Inflammatory macrophage treated with lipopolysaccharide for 4 hours (primary cell): Measurements from ENCODE around the gene LHFPL2.

Experiments used
- DNase-seq: peaks from one replicate; pipeline ENCODE4 v3.0.0-alpha.2; 2020

LHFPL2 gene

GRCh38 chr5:78666041-78666444 lies 17.5 kb upstream of the LHFPL2 start:
- no peak for DNase-seq

GRCh38 chr5:78665534-78665933 lies 17.0 kb upstream of the LHFPL2 start:
- DNase-seq: no peak

GRCh38 chr5:78662323-78662722 lies 13.8 kb upstream of the LHFPL2 start:
- DNase-seq: peak; percentile 37

DNA sequence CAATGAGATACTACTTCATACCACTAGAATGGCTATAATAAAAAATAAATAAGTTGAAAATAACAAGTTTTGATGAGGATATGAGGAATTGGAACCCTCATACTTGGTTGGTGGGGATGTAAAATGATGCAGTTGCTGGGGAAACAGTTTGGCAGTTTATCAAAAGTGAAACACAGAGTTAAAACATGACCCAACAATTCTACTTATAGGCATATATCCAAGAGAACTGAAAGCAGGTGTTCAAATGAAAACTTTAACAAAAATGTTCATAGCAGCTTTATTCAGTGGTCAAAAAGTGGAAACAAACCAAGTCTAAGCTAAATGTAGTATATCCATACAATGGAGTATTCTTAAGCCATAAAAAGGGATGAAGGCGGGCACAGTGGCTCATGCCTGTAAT lies 13.1 kb upstream of the LHFPL2 start:
- no peak for DNase-seq

GRCh38 chr5:78661044-78661443 lies 12.5 kb upstream of the LHFPL2 start:
- DNase-seq: no peak

DNA sequence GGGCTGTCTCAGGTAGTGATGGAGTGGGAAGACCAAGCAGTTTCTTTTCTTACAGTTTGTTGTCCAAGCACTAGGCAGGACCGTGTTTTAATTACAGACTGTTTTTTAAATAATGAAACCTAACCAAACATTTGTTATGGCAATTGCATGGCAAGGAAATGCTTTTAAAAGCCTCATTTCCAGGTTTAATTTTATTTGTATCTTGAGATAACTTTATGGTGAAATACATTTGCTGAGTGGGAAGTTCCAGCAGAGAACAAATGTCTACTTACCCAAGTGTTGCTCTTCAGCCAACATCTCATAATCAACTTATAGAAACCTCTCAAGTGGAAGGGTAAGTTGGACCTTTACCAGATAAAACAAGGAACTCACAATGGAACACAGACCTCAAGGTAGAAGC lies 11.8 kb upstream of the LHFPL2 start:
- no peak for DNase-seq

DNA sequence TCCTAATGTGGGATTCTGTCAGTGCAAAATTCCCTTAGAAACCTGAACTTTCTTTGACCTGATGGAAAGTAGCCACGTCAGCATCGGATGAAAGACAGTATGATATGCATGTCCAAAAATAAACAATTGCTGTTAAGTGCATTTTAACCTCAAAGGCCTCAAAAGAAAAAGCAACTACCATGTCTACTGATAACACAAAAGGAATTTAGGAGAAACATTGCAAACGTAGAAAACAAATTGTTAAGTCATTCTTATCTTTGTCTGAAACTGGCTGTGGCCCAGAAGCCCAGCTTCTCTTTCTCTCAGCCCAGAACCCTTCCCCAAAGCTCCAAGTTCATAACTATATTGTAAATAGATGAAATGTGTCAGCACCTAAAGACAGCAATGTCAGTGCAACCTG lies 11.1 kb upstream of the LHFPL2 start:
- DNase-seq: no peak

DNA sequence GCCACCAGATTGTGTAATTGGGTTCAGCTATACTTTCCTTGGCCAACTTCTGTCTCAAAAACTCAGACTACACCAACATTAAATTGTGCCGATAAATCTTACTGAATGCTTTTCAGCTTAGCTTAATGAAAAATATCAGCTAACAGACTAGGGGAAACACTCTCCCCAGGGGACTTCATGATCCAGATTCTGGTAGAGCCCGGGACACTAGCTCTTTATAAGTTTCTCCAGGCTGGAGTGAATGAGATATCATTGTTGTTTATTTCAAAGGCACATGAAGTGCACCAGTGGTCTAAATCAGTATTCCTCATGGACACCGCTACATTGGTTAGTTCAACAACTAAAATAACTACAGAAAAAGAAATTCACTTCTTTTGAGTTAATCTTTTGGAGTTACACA lies 10.5 kb upstream of the LHFPL2 start:
- DNase-seq: no peak

DNA sequence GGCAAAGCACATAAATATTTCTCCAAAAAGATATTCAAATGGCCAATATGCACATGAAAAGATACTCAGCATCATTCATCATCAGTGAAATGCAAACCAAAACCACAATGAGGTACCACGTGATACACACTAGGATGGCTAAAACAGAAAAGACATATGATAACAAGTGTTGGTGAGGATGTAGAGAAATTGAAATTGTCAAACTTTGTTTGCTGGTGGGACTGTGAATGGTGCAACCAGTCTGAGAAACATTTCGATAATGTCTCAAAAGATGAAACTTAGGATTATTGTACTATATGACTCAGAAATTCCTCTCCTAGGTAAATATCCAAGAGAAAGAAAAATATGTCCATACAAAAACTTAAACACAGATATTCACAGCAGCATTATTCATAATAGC lies 8.6 kb upstream of the LHFPL2 start:
- DNase-seq: no peak

- DNase-seq: no peak
Observed at GRCh38 chr5:78655746-78656290, 7.2 kb upstream of the LHFPL2 start.

GRCh38 chr5:78654386-78654785 lies 5.8 kb upstream of the LHFPL2 start:
- DNase-seq: no peak

GRCh38 chr5:78653681-78654366 lies 5.3 kb upstream of the LHFPL2 start:
- DNase-seq: no peak

DNA sequence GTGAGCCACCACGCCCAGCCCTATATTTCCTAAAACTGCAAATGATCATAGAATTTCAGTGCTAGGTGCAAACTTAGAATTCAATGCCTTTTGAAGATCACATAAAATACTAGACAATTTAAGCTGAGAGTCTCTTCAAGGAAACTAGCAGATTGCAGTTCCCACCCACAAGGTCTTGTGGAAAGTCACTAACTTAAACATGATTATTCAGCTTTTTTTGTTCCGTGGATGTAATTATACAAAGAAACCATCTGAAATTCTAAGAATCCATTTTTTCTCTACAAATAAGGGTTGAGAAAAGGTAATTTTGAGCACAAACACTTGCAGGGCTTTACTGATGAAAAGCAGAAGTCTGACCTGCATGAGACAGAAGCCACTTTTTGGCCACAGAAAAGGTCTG lies 4.5 kb upstream of the LHFPL2 start:
- no peak for DNase-seq

DNA sequence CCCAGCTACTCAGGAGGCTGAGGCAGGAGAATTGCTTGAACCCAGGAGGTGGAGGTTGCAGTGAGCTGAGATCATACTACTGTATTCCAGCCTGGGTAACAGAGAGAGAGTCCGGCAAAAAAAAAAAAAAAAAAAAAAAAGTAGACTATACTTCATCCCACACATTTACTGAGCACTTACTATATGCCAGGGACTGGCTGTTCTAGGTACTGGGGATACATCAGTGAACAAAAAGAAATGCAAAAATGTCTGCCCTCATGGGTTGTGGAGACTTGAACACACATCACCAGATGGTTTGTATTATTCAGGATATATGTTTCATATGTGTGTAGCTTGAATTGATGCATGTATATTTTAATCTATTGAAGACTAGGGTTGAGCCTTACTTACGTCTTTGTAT lies 2.9 kb upstream of the LHFPL2 start:
- DNase-seq: no peak

- DNase-seq: no peak
Observed at GRCh38 chr5:78650531-78650930, 2.0 kb upstream of the LHFPL2 start.

DNA sequence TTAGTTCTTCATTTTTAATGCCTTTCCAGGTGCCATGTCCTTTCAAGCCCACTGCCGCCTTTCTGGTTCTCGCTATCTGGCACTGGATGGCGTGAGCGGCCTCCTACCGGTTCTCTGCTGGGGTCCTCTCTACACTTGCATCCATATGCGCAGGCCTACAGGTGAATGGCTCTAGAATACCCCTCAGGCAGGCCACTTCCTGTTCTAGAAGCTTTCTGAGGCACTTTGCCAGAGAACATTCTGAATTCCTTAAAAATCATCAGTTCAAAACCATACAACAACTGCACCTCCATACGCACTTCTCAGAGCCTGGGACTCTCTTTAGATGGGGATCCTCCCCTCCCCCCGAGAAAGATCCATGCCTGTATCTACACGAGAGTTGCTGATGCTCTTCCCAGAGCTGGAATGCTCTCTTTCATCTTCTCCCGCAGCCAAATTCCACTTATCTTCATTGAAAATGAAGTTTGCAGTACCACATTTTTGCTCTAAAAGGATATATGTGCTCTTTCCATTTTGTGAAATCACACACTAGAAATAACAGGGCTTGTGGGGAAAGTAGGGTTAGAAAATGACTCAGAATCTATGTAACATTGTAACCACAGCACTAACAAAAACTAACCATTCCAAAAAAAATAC lies 1.4 kb upstream of the LHFPL2 start:
- peak; percentile 23 for DNase-seq

DNA sequence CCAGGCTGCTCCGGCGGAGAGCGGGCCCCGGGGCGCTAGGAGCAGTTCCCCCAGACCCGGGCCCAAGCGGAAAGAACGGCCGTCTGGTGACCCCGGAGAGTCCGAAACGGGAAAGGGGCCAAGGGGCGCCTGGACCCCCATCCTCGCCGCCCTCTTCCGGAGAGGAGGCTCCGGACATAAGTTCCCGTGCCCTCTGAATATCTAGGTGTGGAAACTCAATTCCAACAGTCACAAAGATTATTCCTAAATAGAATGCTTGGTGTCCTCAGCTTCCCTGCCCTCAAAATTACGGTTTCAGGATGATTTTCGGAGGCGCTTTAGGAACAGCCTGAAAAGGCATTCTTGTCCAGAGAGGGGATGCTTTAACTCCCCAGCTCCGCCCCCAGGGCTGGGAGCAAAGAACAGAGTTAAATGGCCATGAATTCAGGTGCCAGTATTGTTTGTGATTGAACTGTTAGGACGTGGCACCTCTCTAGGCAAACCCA lies 681 bp upstream of the LHFPL2 start:
- DNase-seq: no peak

- DNase-seq: peak; percentile 21
Observed at GRCh38 chr5:78647838-78648358, 674 bp downstream of the LHFPL2 start.

- DNase-seq: peak; percentile 28
Observed at GRCh38 chr5:78647351-78647818, 1.2 kb downstream of the LHFPL2 start.

DNA sequence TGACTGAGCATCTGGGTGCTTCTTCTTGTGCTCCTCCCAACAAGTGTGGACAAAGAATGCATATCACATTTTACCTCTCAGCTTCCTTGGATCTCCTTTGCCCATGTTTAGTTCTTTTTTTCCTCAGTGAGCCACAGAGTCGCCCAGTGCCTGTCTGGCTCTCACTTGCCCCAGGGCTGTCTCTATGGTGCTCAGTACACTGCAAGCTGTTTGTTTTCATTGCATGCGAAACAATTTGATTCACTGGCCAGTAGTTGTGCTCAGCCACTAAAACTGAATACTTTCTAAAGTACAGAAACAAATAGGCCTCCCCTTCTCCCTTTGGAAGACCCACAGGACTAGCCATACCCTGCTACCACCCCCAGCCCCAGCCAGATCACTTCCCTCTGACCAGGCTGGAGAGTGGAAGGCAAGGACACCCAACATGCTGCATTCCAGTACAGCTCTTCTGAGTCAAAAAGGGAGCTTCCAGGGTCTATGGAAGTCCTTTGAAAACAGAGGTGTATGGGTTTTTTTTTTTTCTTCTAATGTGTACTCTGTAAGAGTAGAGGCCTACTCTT lies 3.8 kb downstream of the LHFPL2 start:
- no peak for DNase-seq

- no peak for DNase-seq
Observed at GRCh38 chr5:78644129-78644528, 4.4 kb downstream of the LHFPL2 start.

GRCh38 chr5:78642701-78643100 lies 5.9 kb downstream of the LHFPL2 start:
- no peak for DNase-seq

DNA sequence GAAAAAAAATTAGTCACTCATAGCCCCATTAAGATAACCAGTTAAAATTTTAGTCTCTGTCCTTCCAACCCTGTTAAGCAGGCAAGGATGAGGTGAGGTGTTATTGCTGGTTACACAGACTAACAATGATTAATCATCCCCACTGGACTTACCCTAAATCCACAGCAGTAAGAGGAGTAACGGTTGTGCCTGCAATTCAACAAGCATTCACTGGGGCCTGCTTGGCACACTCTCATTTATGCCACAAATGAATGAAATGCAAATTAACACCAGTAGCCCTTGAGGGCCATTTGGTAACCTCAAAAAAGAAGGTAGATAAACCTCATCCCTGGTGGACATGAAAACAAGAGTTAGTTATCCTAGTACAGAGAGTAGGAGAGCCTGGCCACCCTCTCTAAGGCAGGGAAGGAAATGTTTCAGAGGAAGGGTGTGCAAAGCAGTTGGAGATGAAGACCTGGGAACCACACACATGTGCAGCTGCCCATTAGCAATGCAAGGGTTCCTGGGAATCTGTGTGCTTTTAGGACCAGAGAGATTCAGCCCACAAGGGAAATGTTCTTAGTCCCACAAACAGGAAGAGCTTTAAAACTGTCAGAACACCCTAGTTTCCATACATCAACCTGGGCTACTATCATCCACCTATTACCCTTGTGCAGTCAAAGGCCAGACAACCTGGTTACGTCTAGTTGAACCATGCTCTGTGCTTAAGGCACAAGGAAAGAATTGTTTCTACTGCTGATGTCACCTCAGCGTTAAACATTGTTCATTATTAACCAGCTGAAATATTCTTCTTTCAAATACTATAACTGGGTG lies 7.7 kb downstream of the LHFPL2 start:
- DNase-seq: no peak
